Breast epithelium (tissue), 3 donors: ENCODE data around the gene GRIK1.

Experiments
- POLR2A ChIP-seq: fragments of 450-650 bp; IDR thresholded peaks from one replicate; pipeline ENCODE4 v1.6.1; 2016; ENCODE audit warnings: antibody characterized with exemption, mild to moderate bottlenecking, moderate library complexity
- POLR2AphosphoS5 ChIP-seq, 3 donors: sonication (generic); formaldehyde crosslinking; IDR thresholded peaks; one replicate each; pipeline ENCODE4 v1.6.1; 2017; ENCODE audit warnings: antibody characterized with exemption in 3 of 3
- TF ChIP-seq, protein P1 (sequence below), 3 donors: fragments of 450-650 bp; IDR thresholded peaks; one replicate each; pipeline ENCODE4 v1.5.1; 2016 to 2017; ENCODE audit warnings: antibody characterized with exemption in 3 of 3, mild to moderate bottlenecking in 3 of 3, moderate library complexity in 3 of 3

DNA sequence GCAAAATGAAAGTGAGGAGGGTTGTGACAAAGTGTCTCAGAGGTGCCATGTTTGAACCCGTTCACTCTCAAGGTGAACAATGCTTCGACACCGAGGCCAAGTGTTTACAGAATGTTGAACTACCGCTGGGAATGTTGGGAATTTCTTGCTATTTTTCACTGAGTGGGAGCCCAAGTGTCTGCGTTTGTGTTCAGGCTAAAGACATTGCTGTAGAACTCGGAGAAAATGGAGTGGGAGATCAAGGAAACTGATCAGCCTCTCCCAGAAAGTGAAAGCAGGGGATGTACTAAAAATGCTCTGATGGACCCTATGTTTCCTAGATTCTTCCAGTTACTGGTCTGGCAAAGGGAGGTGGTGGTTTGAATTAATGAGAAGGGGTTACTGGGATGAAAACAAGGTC is 433.6 kb downstream of the GRIK1 start:
- no peak for TF ChIP-seq POLR2A
- TF ChIP-seq, protein P1, sequence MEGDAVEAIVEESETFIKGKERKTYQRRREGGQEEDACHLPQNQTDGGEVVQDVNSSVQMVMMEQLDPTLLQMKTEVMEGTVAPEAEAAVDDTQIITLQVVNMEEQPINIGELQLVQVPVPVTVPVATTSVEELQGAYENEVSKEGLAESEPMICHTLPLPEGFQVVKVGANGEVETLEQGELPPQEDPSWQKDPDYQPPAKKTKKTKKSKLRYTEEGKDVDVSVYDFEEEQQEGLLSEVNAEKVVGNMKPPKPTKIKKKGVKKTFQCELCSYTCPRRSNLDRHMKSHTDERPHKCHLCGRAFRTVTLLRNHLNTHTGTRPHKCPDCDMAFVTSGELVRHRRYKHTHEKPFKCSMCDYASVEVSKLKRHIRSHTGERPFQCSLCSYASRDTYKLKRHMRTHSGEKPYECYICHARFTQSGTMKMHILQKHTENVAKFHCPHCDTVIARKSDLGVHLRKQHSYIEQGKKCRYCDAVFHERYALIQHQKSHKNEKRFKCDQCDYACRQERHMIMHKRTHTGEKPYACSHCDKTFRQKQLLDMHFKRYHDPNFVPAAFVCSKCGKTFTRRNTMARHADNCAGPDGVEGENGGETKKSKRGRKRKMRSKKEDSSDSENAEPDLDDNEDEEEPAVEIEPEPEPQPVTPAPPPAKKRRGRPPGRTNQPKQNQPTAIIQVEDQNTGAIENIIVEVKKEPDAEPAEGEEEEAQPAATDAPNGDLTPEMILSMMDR (IDR thresholded peaks at IDR 0.05), result no peak
- TF ChIP-seq POLR2AphosphoS5 (IDR thresholded peaks at IDR 0.05), result no peak
